K562 (cell line): ENCODE results near the gene MALAT1. TPM values are rescaled to one million over a fixed set of nuclear protein-coding genes. Genes with fewer than 3 reads are reported as not detected.

Experiments
- EP300 ChIP-seq: IDR thresholded peaks from 2 replicates; pipeline ENCODE4 v1.6.1; 2012; ENCODE audit warnings: low read length, improper control_type of control experiment
- FOS ChIP-seq: IDR thresholded peaks from 3 replicates; pipeline ENCODE4 v1.6.1; 2011; ENCODE audit not compliant: insufficient read length; ENCODE audit errors: extremely low read depth
- NCOA6 ChIP-seq: fragments of 450-650 bp; IDR thresholded peaks from 2 replicates; pipeline ENCODE4 v1.6.1; 2017; ENCODE audit warnings: mild to moderate bottlenecking
- POLR2G ChIP-seq: fragments of 200-400 bp; formaldehyde crosslinking; IDR thresholded peaks from 2 replicates; pipeline ENCODE4 v1.6.1; 2017; ENCODE audit warnings: low read depth, mild to moderate bottlenecking, antibody characterized with exemption, low read length, moderate library complexity
- RFX1 ChIP-seq: fragments of 450-650 bp; IDR thresholded peaks from 2 replicates; pipeline ENCODE4 v1.6.1; 2016; ENCODE audit warnings: mild to moderate bottlenecking, moderate library complexity
- SMAD3 ChIP-seq: fragments of 450-650 bp; formaldehyde crosslinking; conservative IDR thresholded peaks from 2 replicates; pipeline ENCODE4 v1.4.0; 2020; ENCODE audit warnings: mild to moderate bottlenecking
- SNRNP70 ChIP-seq: fragments of 200-400 bp; formaldehyde crosslinking; optimal IDR thresholded peaks from 2 replicates; pipeline ENCODE3; 2017; ENCODE audit warnings: low read depth, low read length
- XRCC3 ChIP-seq: fragments of 450-650 bp; IDR thresholded peaks from 2 replicates; pipeline ENCODE4 v1.6.1; 2017; ENCODE audit warnings: mild to moderate bottlenecking, moderate library complexity
- polyA plus RNA-seq, 8 experiments: library from polyadenylated mRNA; depleted of rRNA in 4 of 8; stranded (reverse) in 5 of 8; unstranded in 3 of 8; fragments of >200 nt; fragmentation: Nextera tagmentation in 2 of 8; fragmentation: Illumina TruSeq in 1 of 8; extraction: Ambion mirVana in 2 of 8; extraction: Trizol in 1 of 8; gene quantifications; 2 replicates each; pipeline versions ENCODE4 v1.2.1 to v1.2.3, GENCODE V29; 2011 to 2014; ENCODE audit warnings: inconsistent platforms in 1 of 8, missing spikeins in 1 of 8
- total RNA-seq, 7 experiments: library from RNA; depleted of rRNA in 6 of 7; stranded (reverse); fragments of >200 nt in 6 of 7; fragmentation: Illumina TruSeq in 2 of 7; extraction: Trizol in 2 of 7; gene quantifications; 2 replicates each; pipeline versions ENCODE4 v1.2.1 to v1.2.3, GENCODE V29; 2011 to 2021; ENCODE audit warnings: low replicate concordance in 1 of 7
- TF ChIP-seq, protein P1 (sequence below), 2 experiments: fragments of 450-650 bp; IDR thresholded peaks; 2 replicates each; pipeline ENCODE4 v1.6.1; 2016
- TF ChIP-seq, protein P2 (sequence below): fragments of 250-450 bp; sonication (Bioruptor Pico); IDR thresholded peaks from 2 replicates; pipeline ENCODE4 v1.5.0; 2020; ENCODE audit warnings: mild to moderate bottlenecking
- TF ChIP-seq, protein P3 (sequence below): fragments of 250-450 bp; sonication (Bioruptor Pico); IDR thresholded peaks from 2 replicates; pipeline ENCODE4 v1.9.0; 2021; ENCODE audit warnings: mild to moderate bottlenecking, inconsistent platforms
- TF ChIP-seq, protein P4 (sequence below), 2 experiments: fragments of 450-650 bp; IDR thresholded peaks; 2 replicates each; pipeline ENCODE4 v1.6.1; 2018; ENCODE audit warnings: mild to moderate bottlenecking in 2 of 2, low read depth in 1 of 2; ENCODE audit not compliant: partially characterized antibody in 2 of 2
- TF ChIP-seq, protein P5 (sequence below): sonication (generic); formaldehyde crosslinking; IDR thresholded peaks from 2 replicates; pipeline ENCODE4 v1.8.1; 2023; ENCODE audit warnings: mild to moderate bottlenecking, missing genetic modification reagents

Gene MALAT1
- total and polyA plus RNA-seq, 9 of the 15 experiments (the other 6 are each of a cell fraction or from before 2014, with no cell fraction given) = 363 to 8,715 (median 2,351) TPM

GRCh38 chr11:65504674-65505465, 6.0 kb downstream of the MALAT1 start (continued):
- TF ChIP-seq, protein P1, sequence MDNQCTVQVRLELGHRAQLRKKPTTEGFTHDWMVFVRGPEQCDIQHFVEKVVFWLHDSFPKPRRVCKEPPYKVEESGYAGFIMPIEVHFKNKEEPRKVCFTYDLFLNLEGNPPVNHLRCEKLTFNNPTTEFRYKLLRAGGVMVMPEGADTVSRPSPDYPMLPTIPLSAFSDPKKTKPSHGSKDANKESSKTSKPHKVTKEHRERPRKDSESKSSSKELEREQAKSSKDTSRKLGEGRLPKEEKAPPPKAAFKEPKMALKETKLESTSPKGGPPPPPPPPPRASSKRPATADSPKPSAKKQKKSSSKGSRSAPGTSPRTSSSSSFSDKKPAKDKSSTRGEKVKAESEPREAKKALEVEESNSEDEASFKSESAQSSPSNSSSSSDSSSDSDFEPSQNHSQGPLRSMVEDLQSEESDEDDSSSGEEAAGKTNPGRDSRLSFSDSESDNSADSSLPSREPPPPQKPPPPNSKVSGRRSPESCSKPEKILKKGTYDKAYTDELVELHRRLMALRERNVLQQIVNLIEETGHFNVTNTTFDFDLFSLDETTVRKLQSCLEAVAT (IDR thresholded peaks at IDR 0.05) = peak; percentile 2 to 89
- TF ChIP-seq, protein P2, sequence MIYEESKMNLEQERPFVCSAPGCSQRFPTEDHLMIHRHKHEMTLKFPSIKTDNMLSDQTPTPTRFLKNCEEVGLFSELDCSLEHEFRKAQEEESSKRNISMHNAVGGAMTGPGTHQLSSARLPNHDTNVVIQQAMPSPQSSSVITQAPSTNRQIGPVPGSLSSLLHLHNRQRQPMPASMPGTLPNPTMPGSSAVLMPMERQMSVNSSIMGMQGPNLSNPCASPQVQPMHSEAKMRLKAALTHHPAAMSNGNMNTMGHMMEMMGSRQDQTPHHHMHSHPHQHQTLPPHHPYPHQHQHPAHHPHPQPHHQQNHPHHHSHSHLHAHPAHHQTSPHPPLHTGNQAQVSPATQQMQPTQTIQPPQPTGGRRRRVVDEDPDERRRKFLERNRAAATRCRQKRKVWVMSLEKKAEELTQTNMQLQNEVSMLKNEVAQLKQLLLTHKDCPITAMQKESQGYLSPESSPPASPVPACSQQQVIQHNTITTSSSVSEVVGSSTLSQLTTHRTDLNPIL (CRISPR knock-in tag) = peak; percentile 20; the same call in 1 of the 2 replicates
- TF ChIP-seq POLR2G (peak; percentile 70), RFX1 (peak; percentile 11), NCOA6 (peak; percentile 13; the same call in 1 of the 2 replicates), XRCC3 (no peak; the same call in 1 of the 2 replicates), SNRNP70 (no peak), FOS (no peak), EP300 (no peak), SMAD3 (CRISPR knock-in tag) (peak; percentile 93)
- TF ChIP-seq, protein P3, sequence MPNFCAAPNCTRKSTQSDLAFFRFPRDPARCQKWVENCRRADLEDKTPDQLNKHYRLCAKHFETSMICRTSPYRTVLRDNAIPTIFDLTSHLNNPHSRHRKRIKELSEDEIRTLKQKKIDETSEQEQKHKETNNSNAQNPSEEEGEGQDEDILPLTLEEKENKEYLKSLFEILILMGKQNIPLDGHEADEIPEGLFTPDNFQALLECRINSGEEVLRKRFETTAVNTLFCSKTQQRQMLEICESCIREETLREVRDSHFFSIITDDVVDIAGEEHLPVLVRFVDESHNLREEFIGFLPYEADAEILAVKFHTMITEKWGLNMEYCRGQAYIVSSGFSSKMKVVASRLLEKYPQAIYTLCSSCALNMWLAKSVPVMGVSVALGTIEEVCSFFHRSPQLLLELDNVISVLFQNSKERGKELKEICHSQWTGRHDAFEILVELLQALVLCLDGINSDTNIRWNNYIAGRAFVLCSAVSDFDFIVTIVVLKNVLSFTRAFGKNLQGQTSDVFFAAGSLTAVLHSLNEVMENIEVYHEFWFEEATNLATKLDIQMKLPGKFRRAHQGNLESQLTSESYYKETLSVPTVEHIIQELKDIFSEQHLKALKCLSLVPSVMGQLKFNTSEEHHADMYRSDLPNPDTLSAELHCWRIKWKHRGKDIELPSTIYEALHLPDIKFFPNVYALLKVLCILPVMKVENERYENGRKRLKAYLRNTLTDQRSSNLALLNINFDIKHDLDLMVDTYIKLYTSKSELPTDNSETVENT (CRISPR knock-in tag) = peak; percentile 90
- TF ChIP-seq, protein P4, sequence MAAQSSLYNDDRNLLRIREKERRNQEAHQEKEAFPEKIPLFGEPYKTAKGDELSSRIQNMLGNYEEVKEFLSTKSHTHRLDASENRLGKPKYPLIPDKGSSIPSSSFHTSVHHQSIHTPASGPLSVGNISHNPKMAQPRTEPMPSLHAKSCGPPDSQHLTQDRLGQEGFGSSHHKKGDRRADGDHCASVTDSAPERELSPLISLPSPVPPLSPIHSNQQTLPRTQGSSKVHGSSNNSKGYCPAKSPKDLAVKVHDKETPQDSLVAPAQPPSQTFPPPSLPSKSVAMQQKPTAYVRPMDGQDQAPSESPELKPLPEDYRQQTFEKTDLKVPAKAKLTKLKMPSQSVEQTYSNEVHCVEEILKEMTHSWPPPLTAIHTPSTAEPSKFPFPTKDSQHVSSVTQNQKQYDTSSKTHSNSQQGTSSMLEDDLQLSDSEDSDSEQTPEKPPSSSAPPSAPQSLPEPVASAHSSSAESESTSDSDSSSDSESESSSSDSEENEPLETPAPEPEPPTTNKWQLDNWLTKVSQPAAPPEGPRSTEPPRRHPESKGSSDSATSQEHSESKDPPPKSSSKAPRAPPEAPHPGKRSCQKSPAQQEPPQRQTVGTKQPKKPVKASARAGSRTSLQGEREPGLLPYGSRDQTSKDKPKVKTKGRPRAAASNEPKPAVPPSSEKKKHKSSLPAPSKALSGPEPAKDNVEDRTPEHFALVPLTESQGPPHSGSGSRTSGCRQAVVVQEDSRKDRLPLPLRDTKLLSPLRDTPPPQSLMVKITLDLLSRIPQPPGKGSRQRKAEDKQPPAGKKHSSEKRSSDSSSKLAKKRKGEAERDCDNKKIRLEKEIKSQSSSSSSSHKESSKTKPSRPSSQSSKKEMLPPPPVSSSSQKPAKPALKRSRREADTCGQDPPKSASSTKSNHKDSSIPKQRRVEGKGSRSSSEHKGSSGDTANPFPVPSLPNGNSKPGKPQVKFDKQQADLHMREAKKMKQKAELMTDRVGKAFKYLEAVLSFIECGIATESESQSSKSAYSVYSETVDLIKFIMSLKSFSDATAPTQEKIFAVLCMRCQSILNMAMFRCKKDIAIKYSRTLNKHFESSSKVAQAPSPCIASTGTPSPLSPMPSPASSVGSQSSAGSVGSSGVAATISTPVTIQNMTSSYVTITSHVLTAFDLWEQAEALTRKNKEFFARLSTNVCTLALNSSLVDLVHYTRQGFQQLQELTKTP (IDR thresholded peaks at IDR 0.05; ENCODE audit: low read depth in 1 of 2, partially characterized antibody in 2 of 2) = peak in 1 of 2 experiments; percentile 20
- TF ChIP-seq, protein P5, sequence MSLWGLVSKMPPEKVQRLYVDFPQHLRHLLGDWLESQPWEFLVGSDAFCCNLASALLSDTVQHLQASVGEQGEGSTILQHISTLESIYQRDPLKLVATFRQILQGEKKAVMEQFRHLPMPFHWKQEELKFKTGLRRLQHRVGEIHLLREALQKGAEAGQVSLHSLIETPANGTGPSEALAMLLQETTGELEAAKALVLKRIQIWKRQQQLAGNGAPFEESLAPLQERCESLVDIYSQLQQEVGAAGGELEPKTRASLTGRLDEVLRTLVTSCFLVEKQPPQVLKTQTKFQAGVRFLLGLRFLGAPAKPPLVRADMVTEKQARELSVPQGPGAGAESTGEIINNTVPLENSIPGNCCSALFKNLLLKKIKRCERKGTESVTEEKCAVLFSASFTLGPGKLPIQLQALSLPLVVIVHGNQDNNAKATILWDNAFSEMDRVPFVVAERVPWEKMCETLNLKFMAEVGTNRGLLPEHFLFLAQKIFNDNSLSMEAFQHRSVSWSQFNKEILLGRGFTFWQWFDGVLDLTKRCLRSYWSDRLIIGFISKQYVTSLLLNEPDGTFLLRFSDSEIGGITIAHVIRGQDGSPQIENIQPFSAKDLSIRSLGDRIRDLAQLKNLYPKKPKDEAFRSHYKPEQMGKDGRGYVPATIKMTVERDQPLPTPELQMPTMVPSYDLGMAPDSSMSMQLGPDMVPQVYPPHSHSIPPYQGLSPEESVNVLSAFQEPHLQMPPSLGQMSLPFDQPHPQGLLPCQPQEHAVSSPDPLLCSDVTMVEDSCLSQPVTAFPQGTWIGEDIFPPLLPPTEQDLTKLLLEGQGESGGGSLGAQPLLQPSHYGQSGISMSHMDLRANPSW (CRISPR knock-in tag) = no peak
